K562 (cell line): Measurements from ENCODE around the gene RRAS. TPM values are rescaled to one million over a fixed set of nuclear protein-coding genes. Genes with fewer than 3 reads are reported as not detected.

ENCODE experiments used
- CTBP1 ChIP-seq: fragments of 450-650 bp; IDR thresholded peaks from 2 replicates; pipeline ENCODE4 v1.6.1; 2016; ENCODE audit warnings: borderline replicate concordance
- HEY1 ChIP-seq: fragments of 250-450 bp; sonication (Bioruptor Pico); IDR thresholded peaks from 2 replicates; pipeline ENCODE4 v1.5.0; 2020; ENCODE audit warnings: mild to moderate bottlenecking, moderate library complexity, borderline replicate concordance
- NR4A1 ChIP-seq, 2 experiments: fragments of 250-450 bp in 1 of 2; fragments of 450-650 bp in 1 of 2; sonication (Bioruptor Pico) in 1 of 2; IDR thresholded peaks; 2 replicates each; pipeline versions ENCODE4 v1.4.0 to v1.6.1; 2016 to 2020; ENCODE audit warnings: mild to moderate bottlenecking in 2 of 2, missing compliant biosample characterization in 1 of 2, missing genetic modification characterization in 1 of 2, moderate library complexity in 1 of 2
- SAFB2 ChIP-seq: fragments of 200-400 bp; formaldehyde crosslinking; IDR thresholded peaks from 2 replicates; pipeline ENCODE4 v1.6.1; 2018; ENCODE audit warnings: borderline replicate concordance, low read length, low read depth, moderate library complexity; ENCODE audit not compliant: severe bottlenecking
- TAF9B ChIP-seq: fragments of 450-650 bp; IDR thresholded peaks from 2 replicates; pipeline ENCODE4 v1.6.1; 2018; ENCODE audit warnings: mild to moderate bottlenecking; ENCODE audit not compliant: partially characterized antibody
- TFAP4 ChIP-seq: sonication (generic); formaldehyde crosslinking; IDR thresholded peaks from 2 replicates; pipeline ENCODE4 v1.8.0; 2022; ENCODE audit warnings: missing genetic modification reagents, mild to moderate bottlenecking, moderate library complexity, borderline replicate concordance
- ZBTB7A ChIP-seq: IDR thresholded peaks from 2 replicates; pipeline ENCODE4 v1.6.1; 2011; ENCODE audit warnings: low read depth, mild to moderate bottlenecking, low read length, moderate library complexity, borderline replicate concordance; ENCODE audit not compliant: control insufficient read depth
- ZKSCAN8 ChIP-seq: fragments of 200-800 bp; sonication (Bioruptor generic); IDR thresholded peaks from 2 replicates; pipeline ENCODE4 v1.6.1; 2016; ENCODE audit warnings: missing genetic modification characterization, missing compliant biosample characterization
- ZNF133 ChIP-seq: fragments of 250-450 bp; sonication (Bioruptor Pico); IDR thresholded peaks from 2 replicates; pipeline ENCODE4 v1.4.0; 2020; ENCODE audit warnings: mild to moderate bottlenecking
- ZNF3 ChIP-seq: fragments of 250-450 bp; sonication (Bioruptor Pico); IDR thresholded peaks from 2 replicates; pipeline ENCODE4 v1.5.0; 2021; ENCODE audit warnings: mild to moderate bottlenecking, moderate library complexity
- ZNF431 ChIP-seq: sonication (generic); formaldehyde crosslinking; IDR thresholded peaks from 2 replicates; pipeline ENCODE4 v1.8.0; 2022; ENCODE audit warnings: mild to moderate bottlenecking, missing genetic modification reagents
- ZNF444 ChIP-seq: fragments of 250-450 bp; sonication (Bioruptor Pico); IDR thresholded peaks from 2 replicates; pipeline ENCODE4 v1.4.0; 2020; ENCODE audit warnings: mild to moderate bottlenecking, moderate library complexity
- polyA plus RNA-seq, 8 experiments: library from polyadenylated mRNA; depleted of rRNA in 4 of 8; stranded (reverse) in 5 of 8; unstranded in 3 of 8; fragments of >200 nt; fragmentation: Nextera tagmentation in 2 of 8; fragmentation: Illumina TruSeq in 1 of 8; extraction: Ambion mirVana in 2 of 8; extraction: Trizol in 1 of 8; gene quantifications; 2 replicates each; pipeline versions ENCODE4 v1.2.1 to v1.2.3, GENCODE V29; 2011 to 2014; ENCODE audit warnings: inconsistent platforms in 1 of 8, missing spikeins in 1 of 8
- total RNA-seq, 7 experiments: library from RNA; depleted of rRNA in 6 of 7; stranded (reverse); fragments of >200 nt in 6 of 7; fragmentation: Illumina TruSeq in 2 of 7; extraction: Trizol in 2 of 7; gene quantifications; 2 replicates each; pipeline versions ENCODE4 v1.2.1 to v1.2.3, GENCODE V29; 2011 to 2021; ENCODE audit warnings: low replicate concordance in 1 of 7

RRAS gene
- total and polyA plus RNA-seq, 9 of the 15 experiments (the other 6 are each of a cell fraction or from before 2014, with no cell fraction given): 0.70 to 17.3 (median 8.2) TPM

GRCh38 chr19:49679771-49680413 is 39.9 kb upstream of the RRAS start (continued):
- TF ChIP-seq TAF9B (no peak), ZBTB7A (peak; percentile 49), HEY1 (no peak), TFAP4 (CRISPR knock-in tag) (no peak), NR4A1 (CRISPR knock-in tag; IDR thresholded peaks at IDR 0.05) (no peak), NR4A1 (tag; IDR thresholded peaks at IDR 0.05) (no peak), CTBP1 (no peak), ZKSCAN8 (CRISPR knock-in tag) (no peak), ZNF3 (CRISPR knock-in tag) (no peak), ZNF444 (CRISPR knock-in tag) (no peak), SAFB2 (no peak), ZNF431 (0 out of 2 replicates have a peak, but pooled peaks have one; percentile 35), ZNF133 (CRISPR knock-in tag) (no peak)
